Adrenal gland (tissue), 12 donors: ENCODE results near the gene C5AR1. TPM values are rescaled to one million over a fixed set of nuclear protein-coding genes. Genes with fewer than 3 reads are reported as not detected.
"Not testable (repeated sequence)": the region's sequence is repeated elsewhere in the genome, so short reads cannot be mapped to it uniquely, and the experiment has no call there.

Source experiments
- DNase-seq, 7 donors: peaks; one replicate each; pipeline ENCODE4 v3.0.0-alpha.2; 2019 to 2020
- H3K27ac ChIP-seq, 5 donors: fragments of 200-600 bp; sonication (generic) in 4 of 5; 1 replicate in 3 of 5; 2 replicates in 2 of 5; pipeline versions ENCODE4 v1.5.1 to v1.8.0; 2016 to 2020; ENCODE audit warnings: mild to moderate bottlenecking in 1 of 5
- H3K27me3 ChIP-seq: fragments of 200-600 bp; 2 replicates; pipeline ENCODE4 v1.8.0; 2021
- H3K36me3 ChIP-seq, 2 donors: fragments of 200-600 bp; replicated peaks in 1 of 2; 1 replicate in 1 of 2; 2 replicates in 1 of 2; pipeline versions ENCODE4 v1.5.1 to v1.8.0; 2018 to 2022
- H3K4me1 ChIP-seq, 2 donors: fragments of 200-600 bp; replicated peaks in 1 of 2; 1 replicate in 1 of 2; 2 replicates in 1 of 2; pipeline versions ENCODE4 v1.5.1 to v1.8.0; 2018 to 2021
- H3K4me3 ChIP-seq, 4 donors: fragments of 200-600 bp; sonication (generic) in 3 of 4; one replicate each; pipeline ENCODE4 v1.5.1; 2016 to 2018
- H3K9me3 ChIP-seq, 3 donors: fragments of 200-600 bp; sonication (generic) in 1 of 3; replicated peaks in 1 of 3; 1 replicate in 2 of 3; 2 replicates in 1 of 3; pipeline versions ENCODE4 v1.5.1 to v1.8.0; 2016 to 2021
- CTCF ChIP-seq, 6 experiments: fragments of 450-650 bp in 4 of 6; fragments of 200-600 bp in 2 of 6; sonication (generic) in 1 of 6; IDR thresholded peaks; 1 replicate in 5 of 6; 2 replicates in 1 of 6; pipeline versions ENCODE4 v1.5.1 to v1.8.0; 2016 to 2021; ENCODE audit warnings: antibody characterized with exemption in 6 of 6, mild to moderate bottlenecking in 2 of 6, moderate library complexity in 1 of 6
- POLR2A ChIP-seq, 2 donors: fragments of 450-650 bp; IDR thresholded peaks; one replicate each; pipeline ENCODE4 v1.6.1; 2017; ENCODE audit warnings: antibody characterized with exemption in 2 of 2, mild to moderate bottlenecking in 2 of 2, moderate library complexity in 1 of 2
- WGBS, 4 donors: extraction: QIAGEN DNeasy Blood & Tissue Kit in 2 of 4; methylation state at CpG; one replicate each; pipeline versions ENCODE4 v1.1.5 to v1.1.7; 2013 to 2017; 5-methylcytosine and 5-hydroxymethylcytosine counted together
- intact Hi-C, 2 donors: fragments of 100-400 bp; cut with DNase I; formaldehyde crosslinking; loops; one replicate each; pipeline versions ENCODE4 v1.14.1 to v1.15.0; 2022 to 2023
- polyA plus RNA-seq, 3 donors: library from polyadenylated mRNA; stranded (reverse); fragments of 200-250 nt in 2 of 3; fragments of 350-450 nt in 1 of 3; fragmentation: Illumina TruSeq in 1 of 3; extraction: RNeasy Lipid Tissue Mini Kit (QIAGEN cat#74804) in 1 of 3; gene quantifications; one replicate each; pipeline ENCODE4 v1.2.3, GENCODE V29; 2013 to 2014
- total RNA-seq, 9 donors: library from RNA; depleted of rRNA in 4 of 9; stranded (reverse); fragments of >200 nt in 4 of 9; fragments of 120-200 nt in 1 of 9; fragmentation: NEBNext Ultra II Directional in 1 of 9; extraction: Animal tissue kit (Norgen Biotek cat#: 25700) in 1 of 9; gene quantifications; one replicate each; pipeline versions ENCODE4 v1.1.0 to v1.2.4, GENCODE V29; 2013 to 2023
- donor health status: healthy with polysubstance abuse.
- donor health status: Bipolar disorder and iron deficiency.
- donor health status: DM: yes; HTN: yes; CAD: no.
- donor health status: DM: no; HTN: no; CAD: no.
- donor health status: DM: no; HTN: no; CAD: no.
- donor health status: DM: yes; HTN: yes; CAD: no.

C5AR1 gene
- total and polyA plus RNA-seq, 12 donors = 0.91 to 34.8 (median 14.6) TPM

DNA sequence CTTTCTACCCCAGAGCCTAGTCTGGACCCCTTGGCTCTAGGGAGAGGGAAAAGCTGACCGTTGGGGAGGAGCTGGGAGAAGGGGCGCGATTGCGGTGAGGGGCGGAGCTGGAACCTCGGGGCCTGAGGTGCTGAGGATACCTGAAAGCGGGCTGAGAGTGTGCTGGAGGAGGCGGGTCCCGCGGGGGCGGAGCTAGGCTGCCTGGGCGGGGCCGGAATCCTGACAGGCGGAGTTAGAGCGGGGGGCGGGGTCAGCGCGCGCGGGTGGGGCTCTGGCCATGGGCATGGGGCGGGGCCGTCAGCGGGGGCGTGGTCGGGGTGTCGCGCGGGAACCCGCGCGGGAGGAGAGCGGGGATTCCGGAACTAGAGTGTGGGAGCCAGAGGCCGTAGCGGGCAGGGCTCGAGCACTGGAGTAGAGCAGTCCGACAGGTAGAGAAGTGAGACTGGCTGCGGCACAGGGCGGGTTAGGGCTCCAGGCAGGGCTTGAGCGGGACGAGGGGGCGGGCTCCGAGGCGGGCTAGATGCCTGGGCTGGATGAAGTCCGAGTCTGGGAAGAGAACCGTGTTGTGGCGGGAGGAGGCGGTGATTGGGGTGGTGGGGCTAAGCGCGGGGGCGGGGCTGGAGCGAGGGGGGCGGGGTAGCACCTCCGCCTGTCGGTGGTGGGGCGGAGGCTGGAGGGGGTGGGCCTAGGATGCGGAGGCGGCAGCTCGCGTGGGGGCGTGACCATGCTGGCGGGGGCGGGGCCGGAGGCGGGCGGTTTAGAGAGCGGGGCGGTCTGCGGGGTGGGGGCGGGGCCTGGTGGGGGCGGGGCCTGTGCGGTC is 35.4 kb upstream of the C5AR1 start, which contains the start of gene INAFM1:
INAFM1 (plus strand) TSS at position 815 of the 820 bp plus-strand sequence. CDS start 35 bp downstream, outside the sequence.
- H3K9me3 ChIP-seq = no peaks in the 10 kb centered on the region
- H3K27ac ChIP-seq = peak within 1 kb of the TSS; percentile 80 to 99 (median 97)
- peak; percentile 97 to 100 (median 98) for DNase-seq
- intact Hi-C loops = no loop called here
- H3K4me1 ChIP-seq = peaks cover 21 to 27% of the 10 kb centered on the region in 2 donors
- peak within 1 kb of the TSS; percentile 30 to 67 (median 48) for H3K4me3 ChIP-seq
- TF ChIP-seq CTCF (IDR thresholded peaks at IDR 0.05) = no peak
- peak; percentile 12 to 64 for TF ChIP-seq POLR2A (IDR thresholded peaks at IDR 0.05)
- no peaks in the 10 kb centered on the region for H3K27me3 ChIP-seq
- 0 to 4% (median 1%) methylated on average over 17 to 65 of the region's 72 CpGs for WGBS, 4 donors
- peaks cover 0 to 20% of the 10 kb centered on the region in 2 donors for H3K36me3 ChIP-seq

DNA sequence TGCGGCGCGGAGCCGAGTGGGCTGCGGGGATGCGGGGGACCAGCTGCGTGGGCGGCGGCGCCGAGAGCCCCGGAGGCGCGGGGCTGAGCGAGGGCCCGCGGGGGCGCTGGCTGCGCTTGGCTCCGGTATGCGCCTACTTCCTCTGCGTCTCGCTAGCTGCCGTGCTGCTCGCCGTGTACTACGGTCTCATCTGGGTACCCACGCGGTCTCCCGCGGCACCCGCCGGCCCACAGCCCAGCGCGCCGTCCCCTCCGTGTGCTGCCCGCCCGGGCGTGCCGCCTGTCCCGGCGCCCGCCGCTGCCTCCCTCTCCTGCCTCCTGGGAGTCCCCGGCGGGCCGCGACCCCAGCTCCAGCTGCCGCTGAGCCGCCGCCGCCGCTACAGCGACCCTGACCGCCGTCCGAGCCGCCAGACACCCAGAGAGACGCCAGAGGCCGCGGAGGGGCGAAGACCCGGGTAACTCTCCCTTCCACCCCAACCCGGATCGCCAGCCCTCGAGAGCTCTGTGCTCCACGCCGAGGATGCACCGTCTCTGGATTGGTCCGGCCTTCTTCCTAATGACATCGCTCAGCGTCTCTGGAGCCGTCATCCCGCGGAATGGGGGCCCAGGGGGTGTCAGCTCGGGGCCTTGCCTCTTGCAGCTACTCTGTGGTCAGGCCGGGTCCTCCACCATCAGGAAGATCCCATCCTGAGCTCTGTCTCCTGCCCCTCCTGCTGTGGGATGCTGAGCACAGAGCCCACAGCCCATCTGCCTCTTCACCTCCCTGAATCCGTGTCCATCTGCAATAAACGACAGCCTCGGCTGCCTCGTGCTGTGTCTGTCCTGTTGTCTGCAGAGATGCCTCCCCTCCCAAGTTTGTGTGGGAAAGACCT is 34.5 kb upstream of the C5AR1 start:
- H3K27ac ChIP-seq = peak overlapping the region; percentile 77 to 97 (median 85)
- H3K27me3 ChIP-seq = no peaks in the 10 kb centered on the region
- intact Hi-C loops = no loop called here
- WGBS, 4 donors = 3 to 14% (median 5%) methylated on average over 6 to 82 of the region's 82 CpGs
- TF ChIP-seq CTCF (IDR thresholded peaks at IDR 0.05) = no peak
- TF ChIP-seq POLR2A (IDR thresholded peaks at IDR 0.05) = no peak
- H3K4me1 ChIP-seq = peaks cover 21 to 27% of the 10 kb centered on the region in 2 donors
- peak overlapping the region; percentile 25 to 67 (median 38) for H3K4me3 ChIP-seq
- peak; percentile 55 to 80 (median 63) for DNase-seq
- H3K36me3 ChIP-seq = peaks cover 0 to 13% of the 10 kb centered on the region in 2 donors
- no peaks in the 10 kb centered on the region for H3K9me3 ChIP-seq

DNA sequence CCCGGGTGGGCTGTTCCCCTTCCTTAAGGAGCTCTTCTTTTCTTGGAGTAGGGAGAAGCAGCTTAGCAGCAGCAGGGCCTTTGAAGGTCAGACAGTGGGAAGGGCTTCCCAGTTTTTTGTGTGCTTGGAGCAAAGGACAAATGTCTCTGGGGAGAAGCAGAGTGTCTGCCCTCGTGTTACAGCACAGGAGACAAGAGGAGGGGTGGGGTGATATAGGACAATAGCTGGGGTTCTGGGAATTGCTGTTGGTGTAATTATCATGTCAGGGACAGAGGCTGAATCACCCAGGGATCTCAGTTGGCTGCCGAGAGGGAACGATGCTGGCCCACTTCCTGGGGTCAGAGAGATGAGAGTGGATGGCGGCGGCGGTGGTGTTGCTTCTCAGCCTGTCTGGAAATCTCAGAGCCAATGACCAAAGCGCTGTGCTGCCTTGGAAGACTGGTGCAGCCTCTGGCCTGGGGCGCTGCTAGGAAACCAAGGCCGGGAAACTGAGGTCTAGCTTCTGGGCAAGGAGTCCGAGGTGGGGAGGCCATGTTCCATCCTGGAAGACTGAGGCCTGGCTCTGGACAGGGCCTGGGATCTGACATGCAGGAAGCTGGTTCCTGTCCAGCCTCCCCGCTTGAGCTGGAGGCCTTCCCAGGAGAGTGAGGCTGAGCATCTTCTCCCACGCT is 33.7 kb upstream of the C5AR1 start:
- peak; percentile 73 to 92 (median 90) for DNase-seq
- peaks cover 21 to 27% of the 10 kb centered on the region in 2 donors for H3K4me1 ChIP-seq
- H3K27me3 ChIP-seq = no peaks in the 10 kb centered on the region
- 12 to 44% (median 33%) methylated on average over 7 to 13 of the region's 13 CpGs for WGBS, 4 donors
- no peaks in the 10 kb centered on the region for H3K9me3 ChIP-seq
- TF ChIP-seq POLR2A (IDR thresholded peaks at IDR 0.05) (peak in 1 of 2 donors; percentile 76), CTCF (IDR thresholded peaks at IDR 0.05) (no peak)
- H3K27ac ChIP-seq = peak overlapping the region; percentile 77 to 97 (median 85)
- peak overlapping the region in 1 of 4 donors; percentile 67 for H3K4me3 ChIP-seq
- H3K36me3 ChIP-seq = peaks cover 0 to 5% of the 10 kb centered on the region in 2 donors
- intact Hi-C loops = no loop called here

- intact Hi-C loops, H3K36me3 ChIP-seq, H3K27me3 ChIP-seq, H3K4me3 ChIP-seq, H3K9me3 ChIP-seq, DNase-seq: not testable (repeated sequence)
- peak overlapping the region; percentile 77 to 97 (median 85) for H3K27ac ChIP-seq
- H3K4me1 ChIP-seq = peaks cover 21 to 27% of the 10 kb centered on the region in 2 donors
- 74 to 95% (median 89%) methylated on average over 3 of the region's 3 CpGs for WGBS, 4 donors
Measured at GRCh38 chr19:47276513-47276912, 33.1 kb upstream of the C5AR1 start.
